GM23248 (cell line): ENCODE results near the gene DDX25.

Experiments
- EZH2 ChIP-seq: fragments of 200-600 bp; sonication (generic); IDR thresholded peaks from 2 replicates; pipeline ENCODE4 v1.6.1; 2018; ENCODE audit warnings: antibody characterized with exemption, mild to moderate bottlenecking; ENCODE audit not compliant: insufficient read depth, poor library complexity, severe bottlenecking
- EZH2phosphoT487 ChIP-seq: fragments of 200-600 bp; sonication (generic); IDR thresholded peaks from 2 replicates; pipeline ENCODE4 v1.6.1; 2018; ENCODE audit warnings: antibody characterized with exemption, moderate library complexity, mild to moderate bottlenecking, low read depth; ENCODE audit not compliant: insufficient read depth

- TF ChIP-seq EZH2 (no peak), EZH2phosphoT487 (no peak)
These were observed 34.1 kb downstream of the DDX25 start for GRCh38 chr11:125938418-125938817.
